ENCODE results near the gene HOOK2. TPM values are rescaled to one million over a fixed set of nuclear protein-coding genes. Genes with fewer than 3 reads are reported as not detected.

The HOOK2 gene
- total RNA-seq, 1 experiment from 2014 or later: 74.2 TPM

DNA sequence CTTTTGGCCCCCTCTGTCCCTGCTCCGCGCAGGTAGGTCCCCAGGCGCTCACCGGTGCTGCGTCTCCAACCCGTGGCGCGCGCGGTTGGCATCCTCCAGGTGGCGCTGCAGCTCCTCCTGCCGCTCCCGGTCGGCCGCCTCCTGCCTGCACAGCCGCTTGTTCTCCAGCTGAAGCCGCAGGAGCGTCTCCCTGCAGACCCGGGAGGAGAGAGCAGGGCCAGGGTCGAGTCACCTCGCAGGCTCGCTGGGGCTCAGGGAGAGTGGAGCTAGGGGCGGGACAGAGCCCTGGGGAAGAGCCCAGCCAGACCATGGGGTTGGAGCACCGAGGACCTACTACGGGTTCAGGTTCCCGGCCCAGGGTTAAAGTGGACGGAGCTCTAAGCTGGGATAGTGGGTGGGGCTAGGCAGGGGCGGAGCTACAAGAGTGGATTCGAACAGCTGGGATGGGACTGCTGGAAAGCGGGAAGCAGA lies 9.3 kb downstream of the HOOK2 start:
- H3K27me3 ChIP-seq (replicated peaks; ENCODE audit: control insufficient read depth, insufficient read depth, low read length): no peaks in the 10 kb centered on the region
- H3K27me3 Mint-ChIP-seq (ENCODE audit: insufficient read depth, unreplicated experiment): no peaks in the 10 kb centered on the region
- no peak overlapping the region for H3K27ac Mint-ChIP-seq (ENCODE audit: unreplicated experiment)
- ChIA-PET POLR2A (no interaction called here), CTCF (interaction anchor here (0.8 to 1.0 kb wide), 2 partner anchors 30 to 107 kb away, joined by 3 read pairs; no protein-coding TSS in a partner anchor)
- H3K4me1 Mint-ChIP-seq (ENCODE audit: low read depth, unreplicated experiment): no peaks in the 10 kb centered on the region
- intact Hi-C loops (cut with micrococcal nuclease; ENCODE audit: unreplicated experiment): no loop called here
- H3K4me1 ChIP-seq: no peaks in the 10 kb centered on the region
- TF ChIP-seq, protein P1, sequence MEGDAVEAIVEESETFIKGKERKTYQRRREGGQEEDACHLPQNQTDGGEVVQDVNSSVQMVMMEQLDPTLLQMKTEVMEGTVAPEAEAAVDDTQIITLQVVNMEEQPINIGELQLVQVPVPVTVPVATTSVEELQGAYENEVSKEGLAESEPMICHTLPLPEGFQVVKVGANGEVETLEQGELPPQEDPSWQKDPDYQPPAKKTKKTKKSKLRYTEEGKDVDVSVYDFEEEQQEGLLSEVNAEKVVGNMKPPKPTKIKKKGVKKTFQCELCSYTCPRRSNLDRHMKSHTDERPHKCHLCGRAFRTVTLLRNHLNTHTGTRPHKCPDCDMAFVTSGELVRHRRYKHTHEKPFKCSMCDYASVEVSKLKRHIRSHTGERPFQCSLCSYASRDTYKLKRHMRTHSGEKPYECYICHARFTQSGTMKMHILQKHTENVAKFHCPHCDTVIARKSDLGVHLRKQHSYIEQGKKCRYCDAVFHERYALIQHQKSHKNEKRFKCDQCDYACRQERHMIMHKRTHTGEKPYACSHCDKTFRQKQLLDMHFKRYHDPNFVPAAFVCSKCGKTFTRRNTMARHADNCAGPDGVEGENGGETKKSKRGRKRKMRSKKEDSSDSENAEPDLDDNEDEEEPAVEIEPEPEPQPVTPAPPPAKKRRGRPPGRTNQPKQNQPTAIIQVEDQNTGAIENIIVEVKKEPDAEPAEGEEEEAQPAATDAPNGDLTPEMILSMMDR (IDR thresholded peaks at IDR 0.05; ENCODE audit: insufficient read depth in 1 of 2, low read depth in 1 of 2, low read length in 1 of 2, severe bottlenecking in 1 of 2, unreplicated experiment in 1 of 2): peak in 1 of 2 experiments; percentile 9
- H3K4me3 Mint-ChIP-seq (ENCODE audit: unreplicated experiment): no peak overlapping the region
- H3K36me3 Mint-ChIP-seq (ENCODE audit: insufficient read depth, unreplicated experiment): peaks cover 32% of the 10 kb centered on the region
- peaks cover 2% of the 10 kb centered on the region for H3K36me3 ChIP-seq (ENCODE audit: control insufficient read depth, insufficient read depth, low read length)
- no peaks in the 10 kb centered on the region for H3K9me3 Mint-ChIP-seq (ENCODE audit: unreplicated experiment)
- no peaks in the 10 kb centered on the region for H3K9me3 ChIP-seq
- no peak overlapping the region for H3K4me3 ChIP-seq (ENCODE audit: low read depth, low read length)
- no TSS peak for BruUV-seq (replicated peaks)
- DNase-seq: peak in 1 of 2 experiments; percentile 52

DNA sequence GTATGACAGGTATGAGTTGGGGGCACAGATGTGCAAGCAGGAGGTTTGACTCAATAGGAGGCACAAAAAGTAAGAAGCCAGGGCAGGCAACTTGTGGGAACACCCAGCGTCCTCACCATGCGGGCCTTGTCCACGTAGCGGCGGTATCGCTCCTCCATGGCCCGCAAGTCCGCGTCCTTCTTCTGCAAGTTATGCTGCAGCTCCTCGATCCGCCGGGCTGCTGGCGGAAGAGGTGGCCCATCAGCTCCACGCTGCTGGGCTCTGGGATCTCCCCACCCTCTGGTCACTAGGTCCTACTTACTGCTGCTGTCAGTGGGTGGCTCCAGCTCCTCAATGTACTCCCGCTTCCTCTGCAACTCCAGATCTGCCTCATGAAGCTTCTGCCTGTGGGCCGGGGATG lies 10.7 kb downstream of the HOOK2 start:
- no peak for DNase-seq
- H3K9me3 Mint-ChIP-seq (ENCODE audit: unreplicated experiment): no peaks in the 10 kb centered on the region
- peaks cover 31% of the 10 kb centered on the region for H3K36me3 Mint-ChIP-seq (ENCODE audit: insufficient read depth, unreplicated experiment)
- no TSS peak for BruUV-seq (replicated peaks)
- H3K36me3 ChIP-seq (ENCODE audit: control insufficient read depth, insufficient read depth, low read length): peaks cover 2% of the 10 kb centered on the region
- peak overlapping the region; percentile 57 for H3K27ac Mint-ChIP-seq (ENCODE audit: unreplicated experiment)
- TF ChIP-seq, protein P1 (IDR thresholded peaks at IDR 0.05; ENCODE audit: insufficient read depth in 1 of 2, low read depth in 1 of 2, low read length in 1 of 2, severe bottlenecking in 1 of 2, unreplicated experiment in 1 of 2): no peak
- no peaks in the 10 kb centered on the region; the same call in 1 of the 2 replicates for H3K4me1 ChIP-seq
- no peaks in the 10 kb centered on the region for H3K9me3 ChIP-seq
- H3K4me1 Mint-ChIP-seq (ENCODE audit: low read depth, unreplicated experiment): no peaks in the 10 kb centered on the region
- intact Hi-C loops (cut with micrococcal nuclease; ENCODE audit: unreplicated experiment): loop anchor here (5.0 kb wide), 1 partner anchor 83 kb away; no protein-coding TSS in a partner anchor
- ChIA-PET CTCF (no interaction called here), POLR2A (no interaction called here)
- no peaks in the 10 kb centered on the region for H3K27me3 Mint-ChIP-seq (ENCODE audit: insufficient read depth, unreplicated experiment)
- H3K4me3 Mint-ChIP-seq (ENCODE audit: unreplicated experiment): no peak overlapping the region
- H3K27me3 ChIP-seq (replicated peaks; ENCODE audit: control insufficient read depth, insufficient read depth, low read length): no peaks in the 10 kb centered on the region
- no peak overlapping the region for H3K4me3 ChIP-seq (ENCODE audit: low read depth, low read length)

DNA sequence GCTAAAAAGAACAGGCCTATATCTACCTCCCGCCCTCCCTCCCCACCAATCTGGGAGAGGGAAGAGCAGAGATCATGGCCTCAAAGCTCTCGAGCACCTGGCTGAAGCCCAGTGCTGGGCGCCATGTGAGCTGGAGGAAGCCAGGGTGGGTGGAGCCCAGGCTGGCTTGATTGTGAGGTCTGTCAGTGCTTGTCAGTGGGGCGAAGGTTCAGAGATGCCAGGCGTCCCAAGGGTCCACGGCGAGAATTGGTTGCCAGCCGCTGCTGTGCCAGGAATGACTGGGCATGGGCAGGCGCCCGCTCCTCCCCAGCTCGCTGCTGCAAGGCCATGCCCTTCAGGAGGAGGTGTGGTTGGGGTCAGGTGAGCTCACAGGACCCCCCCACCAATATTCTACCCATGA lies 12.3 kb downstream of the HOOK2 start:
- Mint-ChIP-seq H3K27ac (ENCODE audit: unreplicated experiment) (no peak overlapping the region), H3K36me3 (ENCODE audit: insufficient read depth, unreplicated experiment) (peaks cover 31% of the 10 kb centered on the region), H3K4me1 (ENCODE audit: low read depth, unreplicated experiment) (no peaks in the 10 kb centered on the region), H3K27me3 (ENCODE audit: insufficient read depth, unreplicated experiment) (no peaks in the 10 kb centered on the region), H3K4me3 (ENCODE audit: unreplicated experiment) (no peak overlapping the region), H3K9me3 (ENCODE audit: unreplicated experiment) (no peaks in the 10 kb centered on the region)
- Histone ChIP-seq H3K36me3 (ENCODE audit: control insufficient read depth, insufficient read depth, low read length) (peaks cover 2% of the 10 kb centered on the region), H3K4me1 (no peaks in the 10 kb centered on the region; the same call in 1 of the 2 replicates), H3K27me3 (replicated peaks; ENCODE audit: control insufficient read depth, insufficient read depth, low read length) (no peaks in the 10 kb centered on the region), H3K4me3 (ENCODE audit: low read depth, low read length) (no peak overlapping the region), H3K9me3 (no peaks in the 10 kb centered on the region)
- TF ChIP-seq, protein P1 (IDR thresholded peaks at IDR 0.05; ENCODE audit: insufficient read depth in 1 of 2, low read depth in 1 of 2, low read length in 1 of 2, severe bottlenecking in 1 of 2, unreplicated experiment in 1 of 2): no peak
- ChIA-PET POLR2A (no interaction called here), CTCF (interaction anchor here (1.6 kb wide), 1 partner anchor 12 kb away, joined by 3 read pairs; no protein-coding TSS in a partner anchor)
- no peak for DNase-seq
- intact Hi-C loops (cut with micrococcal nuclease; ENCODE audit: unreplicated experiment): loop anchor here (5.0 kb wide), 1 partner anchor 84 kb away; no protein-coding TSS in a partner anchor
- TSS peak; percentile 17 for BruUV-seq (replicated peaks)

All from Caco-2 (cell line).